ENCODE data around the gene CLOCK. TPM values are rescaled to one million over a fixed set of nuclear protein-coding genes. Genes with fewer than 3 reads are reported as not detected.

Gene CLOCK
- total RNA-seq, 1 experiment from 2014 or later: 14.9 TPM

GRCh38 chr4:55445921-55446577 lies 100.7 kb downstream of the CLOCK start:
- H3K27me3 ChIP-seq (replicated peaks; ENCODE audit: insufficient read depth, low read depth, low read length, poor library complexity): no peaks in the 10 kb centered on the region
- no peak for DNase-seq (ENCODE audit: low spot score)
- ChIA-PET CTCF (interaction anchor here (0.7 kb wide), 1 partner anchor 18 kb away, joined by 4 read pairs; no protein-coding TSS in a partner anchor), POLR2A (ENCODE audit: low non-redundant PET) (interaction anchor here (0.5 kb wide), 1 partner anchor 874 kb away, joined by 3 read pairs; no protein-coding TSS in a partner anchor)
- H3K36me3 ChIP-seq (ENCODE audit: insufficient read depth, low read length, poor library complexity, severe bottlenecking): peaks cover 5% of the 10 kb centered on the region
- no peaks in the 10 kb centered on the region for H3K9me3 ChIP-seq (ENCODE audit: low read depth, low read length, poor library complexity, severe bottlenecking)
- intact Hi-C loops (cut with micrococcal nuclease; ENCODE audit: unreplicated experiment): loop anchor here (10.0 kb wide), 1 partner anchor 289 kb away; no protein-coding TSS in a partner anchor
- H3K27ac ChIP-seq (ENCODE audit: low read depth, low read length, poor library complexity, severe bottlenecking): no peak overlapping the region
- TF ChIP-seq EZH2 (IDR thresholded peaks at IDR 0.05; ENCODE audit: borderline replicate concordance, low read depth, low read length, poor library complexity, severe bottlenecking): no peak
- no peak for TF ChIP-seq CTCF (conservative IDR thresholded peaks at IDR 0.05; ENCODE audit: low read depth, low read length)
- no peak overlapping the region for H3K4me3 ChIP-seq (ENCODE audit: low read depth, low read length, poor library complexity, severe bottlenecking)
- H3K4me1 ChIP-seq (ENCODE audit: insufficient read depth, low read length, poor library complexity, severe bottlenecking): no peaks in the 10 kb centered on the region
- BruUV-seq (replicated peaks): no TSS peak

DNA sequence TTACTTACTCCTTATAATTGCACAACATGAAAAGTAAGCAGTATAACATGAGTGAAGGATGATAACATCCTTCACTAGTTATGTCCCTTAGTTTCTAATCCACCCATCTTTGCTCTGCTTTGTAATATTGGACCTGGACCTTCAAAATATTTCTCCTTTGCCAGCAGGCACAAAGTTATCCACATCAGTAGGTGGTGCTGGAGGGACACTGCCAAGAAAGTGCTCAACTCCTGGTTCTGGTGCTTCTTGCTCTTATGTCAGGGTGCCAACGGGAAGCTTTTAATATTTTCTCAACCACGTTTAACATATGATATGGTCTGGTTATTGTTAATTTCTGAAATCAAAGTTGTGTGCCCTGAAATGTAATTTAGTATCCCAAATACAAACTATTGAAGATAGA lies 101.9 kb downstream of the CLOCK start:
- H3K27me3 ChIP-seq (replicated peaks; ENCODE audit: insufficient read depth, low read depth, low read length, poor library complexity): no peaks in the 10 kb centered on the region
- no peak overlapping the region for H3K4me3 ChIP-seq (ENCODE audit: low read depth, low read length, poor library complexity, severe bottlenecking)
- BruUV-seq (replicated peaks): no TSS peak
- POLR2A ChIA-PET (ENCODE audit: low non-redundant PET): no interaction called here
- intact Hi-C loops (cut with micrococcal nuclease; ENCODE audit: unreplicated experiment): loop anchor here (10.0 kb wide), 1 partner anchor 290 kb away; no protein-coding TSS in a partner anchor
- CTCF ChIA-PET: no interaction called here
- H3K9me3 ChIP-seq (ENCODE audit: low read depth, low read length, poor library complexity, severe bottlenecking): no peaks in the 10 kb centered on the region
- H3K4me1 ChIP-seq (ENCODE audit: insufficient read depth, low read length, poor library complexity, severe bottlenecking): no peaks in the 10 kb centered on the region
- TF ChIP-seq EZH2 (IDR thresholded peaks at IDR 0.05; ENCODE audit: borderline replicate concordance, low read depth, low read length, poor library complexity, severe bottlenecking) (no peak), CTCF (conservative IDR thresholded peaks at IDR 0.05; ENCODE audit: low read depth, low read length) (peak; percentile 31; the same call in 1 of the 2 replicates)
- H3K27ac ChIP-seq (ENCODE audit: low read depth, low read length, poor library complexity, severe bottlenecking): no peak overlapping the region
- H3K36me3 ChIP-seq (ENCODE audit: insufficient read depth, low read length, poor library complexity, severe bottlenecking): peaks cover 5% of the 10 kb centered on the region
- peak; percentile 25 for DNase-seq (ENCODE audit: low spot score)

DNA sequence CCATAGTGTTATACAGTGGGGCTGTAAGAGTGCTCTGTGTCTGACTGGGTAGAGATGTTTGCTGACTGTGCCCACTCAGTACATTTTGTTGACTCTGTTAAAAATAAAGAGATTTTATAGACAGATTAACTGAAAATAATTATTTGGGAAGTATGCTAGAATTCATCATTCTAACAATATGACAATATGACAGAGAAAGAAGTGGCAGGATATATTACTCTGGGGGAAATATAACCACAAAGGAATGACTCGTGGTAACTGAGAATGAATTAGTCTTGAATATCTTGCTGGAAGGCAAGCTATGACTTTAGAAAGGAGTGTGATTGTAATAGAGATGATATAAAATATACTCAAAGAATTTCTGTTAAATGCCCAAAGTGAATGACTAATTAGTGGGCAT lies 104.2 kb downstream of the CLOCK start:
- intact Hi-C loops (cut with micrococcal nuclease; ENCODE audit: unreplicated experiment): loop anchor here (10.0 kb wide), 1 partner anchor 292 kb away; no protein-coding TSS in a partner anchor
- POLR2A ChIA-PET (ENCODE audit: low non-redundant PET): no interaction called here
- peaks cover 5% of the 10 kb centered on the region for H3K36me3 ChIP-seq (ENCODE audit: insufficient read depth, low read length, poor library complexity, severe bottlenecking)
- no peak for DNase-seq (ENCODE audit: low spot score)
- no peak for TF ChIP-seq CTCF (conservative IDR thresholded peaks at IDR 0.05; ENCODE audit: low read depth, low read length)
- TF ChIP-seq EZH2 (IDR thresholded peaks at IDR 0.05; ENCODE audit: borderline replicate concordance, low read depth, low read length, poor library complexity, severe bottlenecking): no peak
- no peaks in the 10 kb centered on the region for H3K9me3 ChIP-seq (ENCODE audit: low read depth, low read length, poor library complexity, severe bottlenecking)
- H3K27ac ChIP-seq (ENCODE audit: low read depth, low read length, poor library complexity, severe bottlenecking): no peak overlapping the region
- CTCF ChIA-PET: no interaction called here
- no TSS peak for BruUV-seq (replicated peaks)
- no peaks in the 10 kb centered on the region for H3K27me3 ChIP-seq (replicated peaks; ENCODE audit: insufficient read depth, low read depth, low read length, poor library complexity)
- H3K4me1 ChIP-seq (ENCODE audit: insufficient read depth, low read length, poor library complexity, severe bottlenecking): no peaks in the 10 kb centered on the region
- no peak overlapping the region for H3K4me3 ChIP-seq (ENCODE audit: low read depth, low read length, poor library complexity, severe bottlenecking)

All from A673 (cell line).